Measurements from ENCODE around the gene ZNF674. TPM values are rescaled to one million over a fixed set of nuclear protein-coding genes. Genes with fewer than 3 reads are reported as not detected.
A peak's percentile ranks its signal among the peaks of the same experiment; 100 is the strongest.

Gene ZNF674
- total and polyA plus RNA-seq, 2 of the 4 experiments (the other 2 are of a cell fraction): 2.2 to 13.4 TPM

- H2AK9ac ChIP-seq (replicated peaks; ENCODE audit: low read depth, low read length, poor library complexity): no peak overlapping the region
- H3K79me1 ChIP-seq (ENCODE audit: low read depth in 1 of 2, low read length in 2 of 2): peaks cover 9 to 28% of the 10 kb centered on the region in 2 experiments; a peak in 3 of 4 replicates
- DNase-seq (peak; percentile 92), ATAC-seq (ENCODE audit: low read depth) (peak; percentile 67)
- H2BK120ac ChIP-seq (ENCODE audit: low read depth, low read length): peak overlapping the region; percentile 70; the same call in 1 of the 2 replicates
- intact Hi-C loops (cut with micrococcal nuclease) (no loop called here), in situ Hi-C loops (cut with MboI; ENCODE audit: low sequenced_read_pairs) (no loop called here), dilution Hi-C loops (cut with HindIII; ENCODE audit: low sequenced_read_pairs, unreplicated experiment) (no loop called here)
- no peaks in the 10 kb centered on the region for H4K20me1 ChIP-seq (ENCODE audit: insufficient read depth, low read length)
- H3K56ac ChIP-seq (ENCODE audit: extremely low read depth, insufficient read depth, low read length): peak overlapping the region; percentile 71
- H2AK5ac ChIP-seq (ENCODE audit: low read depth, low read length): no peak overlapping the region
- no TSS peak for BruUV-seq (replicated peaks)
- H3K4me1 ChIP-seq (ENCODE audit: control insufficient read depth, insufficient read depth, low read length): peaks cover 10% of the 10 kb centered on the region
- H3K9me3 ChIP-seq (ENCODE audit: control insufficient read depth, insufficient read depth, low read length): no peaks in the 10 kb centered on the region
- no peaks in the 10 kb centered on the region for H3K27me3 ChIP-seq (ENCODE audit: control insufficient read depth, insufficient read depth, low read length)
- H3K23ac ChIP-seq (ENCODE audit: low read depth, low read length): 0 out of 2 replicates have a peak overlapping the region, but pooled peaks have one; percentile 3
- no peaks in the 10 kb centered on the region for H3K36me3 ChIP-seq (ENCODE audit: control insufficient read depth, insufficient read depth, low read length)
- H3K14ac ChIP-seq (replicated peaks; ENCODE audit: low read depth, low read length): no peak overlapping the region
- no peak overlapping the region for H2BK15ac ChIP-seq (ENCODE audit: low read depth, low read length)
- H4K91ac ChIP-seq (ENCODE audit: insufficient read depth, low read depth, low read length): no peak overlapping the region
- H3K4me2 ChIP-seq (ENCODE audit: low read depth, low read length): peak overlapping the region; percentile 81; the same call in 1 of the 2 replicates
- peak overlapping the region; percentile 5; the same call in 1 of the 2 replicates for H3K18ac ChIP-seq (ENCODE audit: low read depth, low read length)
- peak overlapping the region; percentile 82 for H2BK5ac ChIP-seq (ENCODE audit: low read depth, low read length, poor library complexity, severe bottlenecking)
- H4K8ac ChIP-seq (ENCODE audit: low read depth in 2 of 2, low read length in 2 of 2): peak overlapping the region in 1 of 2 experiments; percentile 66; a peak in 1 of 4 replicates
- TF ChIP-seq CEBPB (IDR thresholded peaks at IDR 0.05; ENCODE audit: low read depth, low read length) (peak; percentile 86), MAFK (IDR thresholded peaks at IDR 0.05; ENCODE audit: low read depth, low read length) (no peak)
- H3K4me3 ChIP-seq (ENCODE audit: insufficient read depth, low read depth, low read length): no peak overlapping the region
- no peak overlapping the region for H2BK20ac ChIP-seq (ENCODE audit: low read depth, low read length)
- ChIA-PET POLR2A (ENCODE audit: unreplicated experiment) (interaction anchor here (0.6 kb wide), 1 partner anchor 143 kb away, joined by 3 read pairs; no protein-coding TSS in a partner anchor), CTCF (no interaction called here)
- 0 out of 2 replicates have a peak overlapping the region, but pooled peaks have one; percentile 44 for H3K4ac ChIP-seq (ENCODE audit: low read depth, low read length)
- H3K9ac ChIP-seq (ENCODE audit: low read depth, low read length): no peak overlapping the region
- H3K27ac ChIP-seq (ENCODE audit: insufficient read depth, low read length): peak overlapping the region; percentile 68; the same call in 1 of the 2 replicates
- no peak overlapping the region for H2AFZ ChIP-seq (replicated peaks; ENCODE audit: low read length, poor library complexity)
- WGBS, 2 experiments (ENCODE audit: extremely low coverage in 2 of 2, insufficient read length in 1 of 2): no CpG with 5 or more reads among the region's 1 CpG
- H3K9me1 ChIP-seq (ENCODE audit: insufficient read depth, low read length): peaks cover 10% of the 10 kb centered on the region; the same call in 1 of the 2 replicates
- H4K5ac ChIP-seq (ENCODE audit: low read depth, low read length): no peak overlapping the region
These were observed 37.7 kb upstream of the ZNF674 start for GRCh38 chrX:46582966-46583365.

All from IMR-90 (cell line).